ENCODE results near the gene TMEM167A.

The TMEM167A gene

DNA sequence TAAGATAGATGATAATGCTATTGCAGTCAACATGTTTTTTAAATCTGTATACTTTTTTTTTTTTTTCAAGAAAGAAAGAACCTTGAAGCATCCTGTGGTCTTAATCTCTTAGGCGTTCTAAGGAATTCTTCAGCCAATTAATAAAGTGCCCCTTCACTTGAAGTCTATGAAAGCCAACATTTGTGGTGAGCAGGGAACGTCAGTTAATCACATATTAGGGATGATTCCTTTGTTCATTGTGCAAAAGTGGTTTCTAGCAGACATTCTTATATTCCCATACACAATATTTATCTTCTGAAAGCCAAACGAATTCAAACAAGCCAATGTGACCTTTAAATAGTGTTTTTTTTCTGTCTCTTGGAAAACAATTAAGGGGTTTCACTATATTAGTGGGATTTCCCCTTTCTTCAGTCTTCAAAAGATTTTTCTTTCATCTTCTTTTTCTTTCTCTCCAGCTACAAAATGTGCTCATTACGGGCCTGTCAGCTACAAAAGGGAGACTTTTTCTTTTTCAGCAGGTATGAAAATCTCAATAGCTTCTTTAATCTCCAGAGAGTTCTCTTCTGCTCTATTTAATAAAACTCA is 40.1 kb downstream of the TMEM167A start:
- in situ Hi-C loops (cut with HindIII; ENCODE audit: low sequenced_read_pairs): no loop called here

DNA sequence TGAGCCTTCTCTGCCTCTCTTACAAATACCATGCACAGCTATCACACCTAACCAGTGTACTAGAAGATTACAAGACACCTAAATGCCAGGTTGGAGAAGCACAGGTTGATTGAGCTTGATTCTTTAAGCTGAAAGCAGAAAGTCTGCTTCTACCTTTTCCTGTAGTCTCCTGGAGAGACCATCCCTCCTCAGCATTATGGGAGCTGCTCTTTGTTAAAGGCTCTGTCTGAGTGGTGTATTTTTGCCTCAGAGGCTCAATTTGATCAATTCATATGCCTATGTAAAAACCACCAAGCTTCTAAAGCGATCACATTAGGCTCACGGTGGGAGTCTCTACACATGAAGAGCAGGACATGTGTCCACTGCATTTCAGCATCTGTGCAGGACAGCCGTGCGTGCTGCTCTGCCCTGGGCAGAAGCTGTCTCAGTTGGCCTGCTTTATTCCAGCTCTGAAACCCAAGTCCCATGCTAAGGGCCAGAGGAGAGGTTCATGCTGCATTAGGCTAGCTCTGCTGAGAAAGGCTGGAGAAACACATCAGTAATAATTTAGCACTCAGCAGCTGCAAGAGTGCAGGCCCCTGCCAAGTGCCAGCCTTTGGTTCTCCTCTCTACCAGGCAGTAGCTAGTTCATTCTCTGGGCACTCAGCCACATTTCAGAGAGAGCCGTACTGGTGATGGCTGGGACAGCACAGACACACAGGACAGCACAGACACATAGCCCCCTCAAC is 41.7 kb downstream of the TMEM167A start:
- in situ Hi-C loops (cut with HindIII; ENCODE audit: low sequenced_read_pairs): no loop called here

DNA sequence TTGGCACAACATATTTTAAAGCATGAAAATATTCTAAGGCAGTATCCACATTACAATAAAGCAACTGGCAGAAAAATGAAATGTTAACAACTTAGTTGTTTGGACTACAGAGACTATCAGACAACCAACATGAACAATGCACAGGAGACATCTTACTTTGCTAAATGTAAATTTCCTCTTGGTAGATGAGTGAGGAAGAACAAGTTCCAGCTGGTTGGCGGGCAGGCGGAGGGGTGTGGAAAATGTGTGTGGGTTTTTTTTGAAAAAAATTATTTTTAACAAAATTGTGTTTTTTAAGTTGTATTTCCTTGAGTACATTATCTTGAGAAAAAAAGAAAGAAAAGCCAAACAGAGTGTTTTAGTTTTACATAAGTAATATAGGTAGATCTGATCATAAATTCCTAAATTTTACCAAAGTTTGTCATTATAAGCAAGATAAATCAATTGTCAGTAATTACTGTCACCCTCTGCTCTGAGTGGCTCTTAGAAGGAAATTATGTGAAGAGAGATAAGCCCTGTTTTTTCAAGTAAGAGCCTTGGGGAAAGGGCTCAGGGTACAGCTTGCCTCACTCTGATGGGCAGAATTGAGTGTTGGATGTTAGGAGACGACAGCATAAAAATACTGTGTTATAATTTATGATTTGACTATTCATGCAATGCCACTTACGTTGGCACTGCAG is 42.5 kb downstream of the TMEM167A start:
- in situ Hi-C loops (cut with HindIII; ENCODE audit: low sequenced_read_pairs): no loop called here

DNA sequence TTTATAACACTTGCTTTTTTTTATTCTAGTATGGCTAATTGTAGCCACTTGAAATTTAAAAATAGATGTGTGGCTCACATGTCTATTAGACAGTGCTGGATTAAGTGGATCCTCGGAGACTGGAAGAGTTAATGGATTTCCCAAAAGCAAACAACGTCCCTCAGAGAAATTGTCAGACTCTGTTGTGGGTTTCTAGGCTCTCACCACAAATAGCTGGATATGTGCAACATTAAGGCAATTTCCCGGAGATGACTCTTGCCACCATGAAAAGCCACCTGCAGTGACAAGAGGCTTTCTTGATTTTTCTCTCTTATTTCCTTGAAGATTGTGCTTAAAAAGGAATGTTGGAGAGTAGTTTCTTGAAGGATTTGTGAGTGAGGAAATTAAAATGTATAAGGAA is 43.2 kb downstream of the TMEM167A start:
- in situ Hi-C loops (cut with HindIII; ENCODE audit: low sequenced_read_pairs): no loop called here

DNA sequence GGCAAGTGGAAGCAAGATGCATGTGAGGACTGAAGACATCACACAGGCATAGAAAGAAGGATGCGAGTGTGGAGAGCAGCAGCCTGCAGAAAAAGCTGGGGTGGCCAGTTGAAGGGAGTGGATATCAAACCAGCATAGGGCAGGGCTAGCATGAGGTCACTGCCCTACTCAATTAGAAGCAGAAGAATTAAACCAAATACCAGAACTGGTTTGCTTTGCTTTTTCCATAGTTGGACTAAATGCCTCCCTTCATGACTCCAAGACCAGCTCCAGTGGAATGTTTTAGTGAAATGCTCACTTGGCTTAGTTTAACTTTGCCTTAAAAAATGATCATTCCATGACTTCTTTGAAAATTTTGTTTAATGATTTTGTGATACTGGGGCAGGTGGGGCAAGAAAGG is 45.8 kb downstream of the TMEM167A start:
- in situ Hi-C loops (cut with HindIII; ENCODE audit: low sequenced_read_pairs): no loop called here

DNA sequence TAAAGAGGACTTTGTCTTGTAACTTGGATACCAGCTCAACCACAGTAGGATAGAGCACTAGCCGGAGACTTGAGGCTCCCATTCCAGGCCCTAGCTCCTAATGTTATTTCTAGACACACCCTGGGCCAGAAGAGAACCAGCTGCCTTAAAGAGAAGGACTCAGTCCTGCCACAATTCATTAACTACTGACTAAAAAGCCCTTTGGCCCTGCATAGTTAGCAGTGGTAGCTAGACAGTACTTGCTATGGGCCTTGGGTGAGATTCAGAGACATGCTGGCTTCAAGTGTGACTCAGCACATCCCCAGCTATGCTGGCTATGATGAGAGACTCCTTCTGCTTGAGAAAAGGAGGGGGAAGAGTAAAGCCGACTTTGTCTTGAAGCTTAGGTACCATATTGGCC is 47.3 kb downstream of the TMEM167A start:
- in situ Hi-C loops (cut with HindIII; ENCODE audit: low sequenced_read_pairs): no loop called here

DNA sequence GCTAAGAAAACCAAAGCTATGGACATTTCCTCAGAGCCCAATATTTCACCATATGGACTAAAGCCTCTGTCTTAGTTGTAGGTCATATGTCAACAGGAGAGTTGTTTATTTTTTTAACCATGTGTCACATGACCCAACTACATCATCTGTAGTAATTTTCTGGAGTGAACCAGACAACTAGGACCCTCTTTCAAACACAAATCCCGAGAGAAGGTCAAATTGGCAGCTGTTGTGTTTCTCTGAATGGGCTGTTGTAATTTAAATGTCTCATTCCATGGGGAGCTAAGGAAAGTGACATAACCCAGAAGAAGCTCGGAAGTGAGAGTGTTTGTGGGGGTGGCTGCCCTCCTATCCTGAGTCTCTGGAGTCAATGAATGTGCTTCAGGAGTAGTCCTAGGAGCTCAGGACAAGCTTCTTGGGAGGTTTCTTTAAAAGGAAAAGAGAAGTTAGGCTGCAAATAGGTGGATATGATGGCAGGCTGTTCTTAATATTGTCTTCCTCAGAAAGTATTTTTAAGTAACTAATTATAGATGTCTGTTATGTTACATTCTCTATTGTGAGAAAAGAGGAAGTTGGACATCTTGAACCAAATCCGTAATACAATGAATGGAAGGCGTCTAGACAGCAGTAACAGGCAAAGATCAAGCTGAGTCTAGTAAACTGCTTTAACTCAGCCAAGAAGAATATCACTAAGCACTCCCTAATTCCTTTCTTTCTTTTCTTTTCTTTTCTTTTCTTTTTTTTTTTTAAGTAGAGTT is 50.1 kb downstream of the TMEM167A start:
- in situ Hi-C loops (cut with HindIII; ENCODE audit: low sequenced_read_pairs): no loop called here

DNA sequence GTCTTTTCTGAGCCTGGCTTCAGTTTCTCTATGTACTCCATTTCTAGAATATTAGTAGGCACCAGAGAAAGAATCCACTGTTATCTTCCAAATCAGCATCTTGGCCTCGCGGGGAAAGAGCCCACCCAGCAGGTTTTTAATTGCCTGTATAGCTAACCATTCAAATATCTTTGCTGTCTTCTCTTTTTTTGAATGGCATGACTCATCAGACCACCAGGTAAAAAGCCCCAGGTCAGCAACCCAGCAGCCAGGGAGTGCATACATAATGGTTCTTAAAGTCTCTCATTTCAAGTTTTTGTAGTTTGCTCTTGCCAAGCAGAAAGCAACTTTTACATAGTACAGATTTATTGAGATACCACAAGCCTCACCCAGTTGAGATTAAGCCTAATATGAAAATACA is 50.7 kb downstream of the TMEM167A start:
- in situ Hi-C loops (cut with HindIII; ENCODE audit: low sequenced_read_pairs): no loop called here

DNA sequence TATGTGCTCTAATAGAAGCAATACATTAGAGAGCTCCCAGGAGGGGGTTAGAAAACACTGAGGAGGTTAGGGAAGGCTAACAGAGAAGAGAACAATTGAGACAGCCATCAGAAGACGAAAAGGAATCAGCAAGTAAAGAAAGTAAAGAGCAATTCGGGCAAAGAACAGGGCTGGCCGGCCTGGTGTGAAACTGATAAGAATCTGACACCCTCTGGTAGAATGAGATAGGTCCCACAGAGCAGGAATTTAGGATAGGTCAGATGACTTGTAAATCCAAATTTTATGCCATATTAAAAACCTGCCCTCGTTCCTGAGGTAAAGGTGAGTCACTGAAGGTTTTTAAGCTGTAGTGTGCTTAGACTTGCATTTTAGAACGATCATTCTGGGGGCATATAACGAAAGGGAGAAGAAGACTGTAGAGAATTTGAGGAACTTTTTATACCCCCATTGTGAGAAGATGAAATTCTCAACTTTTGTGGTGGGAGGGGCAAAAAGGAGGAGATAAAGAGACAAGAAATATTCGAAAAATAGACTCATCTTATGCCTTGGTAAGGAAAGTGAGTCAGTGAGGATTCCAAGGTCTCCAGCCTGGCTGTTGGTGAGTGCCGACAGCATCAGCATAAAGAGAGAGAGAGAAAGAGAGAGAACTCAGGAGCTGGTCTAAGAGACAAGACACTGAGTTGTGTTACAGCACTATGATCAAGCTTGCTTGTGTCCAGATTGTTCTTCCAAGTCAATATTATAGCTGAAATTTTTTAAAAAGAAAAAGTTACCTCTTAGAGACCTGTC is 51.3 kb downstream of the TMEM167A start:
- in situ Hi-C loops (cut with HindIII; ENCODE audit: low sequenced_read_pairs): no loop called here

DNA sequence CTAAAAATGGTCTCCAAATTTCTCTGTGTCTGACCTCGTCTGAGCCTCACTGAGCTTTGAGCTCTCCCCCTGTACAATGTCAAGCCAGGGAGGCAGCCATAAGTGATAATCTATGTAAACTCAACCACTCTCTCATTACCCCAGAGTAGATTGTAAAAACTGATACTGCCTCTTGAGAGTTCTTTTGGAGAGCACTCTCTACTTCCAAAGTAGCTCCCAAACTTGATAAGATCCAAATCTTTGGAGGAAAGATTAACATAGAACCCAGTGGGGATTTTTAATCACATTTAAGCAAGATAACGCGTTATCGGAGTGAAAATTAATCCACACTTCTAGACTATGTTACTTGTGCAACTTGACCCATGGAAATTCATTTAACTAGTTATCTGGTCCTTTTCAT is 54.9 kb downstream of the TMEM167A start:
- in situ Hi-C loops (cut with HindIII; ENCODE audit: low sequenced_read_pairs): no loop called here

DNA sequence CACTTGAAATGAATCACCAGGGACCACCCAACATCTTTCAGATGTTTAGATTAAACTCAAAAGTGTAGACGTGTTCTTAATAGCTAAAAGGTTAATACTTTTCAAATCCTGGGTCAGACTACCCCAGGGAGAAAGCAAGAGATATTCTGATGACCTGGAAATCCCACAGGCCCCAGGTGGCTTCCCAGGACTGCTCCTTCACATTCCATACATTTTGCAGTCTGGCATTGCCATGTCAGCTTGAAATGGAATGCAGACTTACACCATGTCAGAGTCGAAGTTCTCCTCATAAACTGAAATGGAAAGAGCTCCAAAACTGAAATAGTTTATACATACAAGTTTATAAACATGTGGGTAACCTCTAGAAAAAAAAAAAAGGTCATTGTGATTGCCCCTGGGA is 61.5 kb downstream of the TMEM167A start:
- in situ Hi-C loops (cut with HindIII; ENCODE audit: low sequenced_read_pairs): no loop called here

DNA sequence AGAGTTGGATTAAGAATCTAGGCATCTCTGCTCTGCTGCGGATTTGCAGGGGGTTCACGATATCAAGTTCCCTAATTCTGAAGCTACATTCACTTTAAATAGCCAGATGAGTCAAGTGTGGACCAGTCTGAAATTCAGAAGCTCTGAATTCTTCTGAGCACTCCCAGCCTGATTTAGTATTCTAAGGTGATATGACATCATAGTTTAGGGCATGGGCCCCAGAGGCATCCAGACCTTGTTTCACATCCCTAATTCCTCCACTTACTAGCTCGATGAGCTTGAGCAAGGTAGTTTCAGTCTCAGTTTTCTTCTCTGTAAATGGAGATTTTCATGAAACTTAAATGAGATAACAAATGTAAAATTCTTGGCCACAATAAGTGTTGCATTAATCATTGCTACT is 65.2 kb downstream of the TMEM167A start:
- in situ Hi-C loops (cut with HindIII; ENCODE audit: low sequenced_read_pairs): no loop called here

DNA sequence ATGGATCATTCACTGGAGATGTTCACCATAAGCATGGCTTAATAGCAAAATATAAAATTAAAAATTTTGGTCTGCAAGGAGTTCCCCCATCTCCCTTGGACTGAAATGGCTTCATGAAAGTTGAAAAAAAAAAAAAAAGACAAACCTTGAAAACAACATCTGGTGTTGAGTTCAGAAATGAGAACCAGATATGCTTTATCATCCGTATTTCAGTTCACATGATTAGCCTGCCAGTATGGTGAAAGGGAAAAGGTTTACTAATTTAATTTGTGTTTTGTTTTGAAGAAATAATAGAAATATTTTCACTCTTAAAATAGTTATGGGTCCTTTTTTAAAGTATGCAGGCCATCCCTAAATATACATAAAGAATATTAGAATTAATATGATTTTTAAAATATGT is 67.8 kb downstream of the TMEM167A start:
- in situ Hi-C loops (cut with HindIII; ENCODE audit: low sequenced_read_pairs): no loop called here

DNA sequence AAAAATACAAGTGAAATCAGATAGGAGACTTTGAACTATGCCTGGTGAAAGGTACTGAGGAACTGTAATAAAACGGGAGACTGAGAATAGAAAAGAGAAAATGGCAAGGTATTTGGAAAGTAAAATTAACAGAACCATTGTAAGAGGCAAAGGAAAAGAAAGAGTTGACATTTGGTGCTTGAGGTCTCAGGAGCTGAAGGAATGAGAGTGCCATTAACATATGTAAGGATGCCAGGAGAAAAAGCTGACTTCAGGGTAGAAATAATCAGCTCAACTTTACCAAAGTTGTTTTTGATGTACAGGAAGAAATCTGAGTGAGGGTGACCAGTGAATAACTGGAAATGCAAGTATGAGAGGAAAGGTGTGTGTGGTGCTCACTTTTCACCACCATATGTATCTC is 69.4 kb downstream of the TMEM167A start:
- in situ Hi-C loops (cut with HindIII; ENCODE audit: low sequenced_read_pairs): no loop called here

DNA sequence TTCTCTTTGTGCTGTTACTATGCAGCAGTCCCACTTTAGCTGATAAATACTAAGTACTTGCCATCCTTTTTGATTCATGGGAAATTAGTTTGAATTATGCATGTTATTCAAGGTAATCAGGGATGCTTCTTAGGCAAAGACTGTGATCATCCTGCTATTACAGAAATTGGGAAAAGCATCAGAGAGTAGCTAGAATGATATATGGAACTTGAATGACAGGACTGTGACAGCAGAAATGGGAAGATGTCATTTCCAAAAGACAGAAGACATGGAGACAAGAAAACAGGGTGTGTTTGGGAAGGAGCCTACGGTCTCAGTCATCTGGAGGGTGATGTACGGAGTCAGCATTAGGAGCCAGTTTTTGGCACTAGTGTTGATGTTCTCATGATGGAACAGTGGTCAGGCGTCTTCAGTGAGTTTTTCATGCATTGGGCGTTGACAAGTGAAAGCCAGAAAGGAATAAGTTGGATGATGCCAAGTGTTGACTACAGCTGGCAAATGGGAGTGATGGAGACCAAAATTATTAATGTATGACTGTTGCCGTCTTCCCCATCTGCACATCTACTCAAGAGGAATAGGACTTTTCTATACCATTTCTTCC is 70.4 kb downstream of the TMEM167A start:
- in situ Hi-C loops (cut with HindIII; ENCODE audit: low sequenced_read_pairs): no loop called here

DNA sequence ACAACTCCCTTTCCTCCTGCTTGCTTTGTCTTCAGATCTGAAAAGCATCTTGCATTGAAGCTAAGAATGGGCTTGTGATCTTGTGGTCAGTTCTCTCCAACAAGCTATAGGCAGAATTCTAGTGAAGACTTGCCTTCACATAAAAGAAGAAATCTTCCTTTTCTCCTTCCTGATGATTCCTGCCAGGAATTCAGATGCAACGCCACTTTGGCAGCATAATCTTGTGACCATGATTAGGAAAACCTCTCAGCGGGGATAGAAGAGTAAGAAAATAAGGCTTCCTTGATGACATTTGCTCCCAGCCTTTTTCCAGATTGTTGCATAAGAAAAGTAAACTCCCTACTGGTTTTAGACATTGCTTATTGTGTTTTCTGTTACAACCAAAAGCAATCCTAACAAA is 73.4 kb downstream of the TMEM167A start:
- in situ Hi-C loops (cut with HindIII; ENCODE audit: low sequenced_read_pairs): no loop called here

Measured in endothelial cell of hepatic sinusoid (primary cell).